Astrocyte (in vitro differentiated cells and primary cell): ENCODE results near the gene SYCE1L. TPM values are rescaled to one million over a fixed set of nuclear protein-coding genes. Genes with fewer than 3 reads are reported as not detected.

Experiments used
- DNase-seq: peaks from one replicate; pipeline ENCODE4 v3.0.0-alpha.2; 2010; ENCODE audit warnings: low read depth
- FAIRE-seq: peaks from 2 replicates; lab custom pipeline; 2011; peaks lifted over from hg19 to GRCh38; lab: Jason Lieb, UNC
- H2AFZ ChIP-seq: 2 replicates; pipeline ENCODE4 v1.6.0; 2012; ENCODE audit warnings: low read depth, low read length, inconsistent platforms
- H3K27ac ChIP-seq: 2 replicates; pipeline ENCODE4 v1.5.1; 2011; ENCODE audit warnings: low read depth, low read length, inconsistent platforms
- H3K27me3 ChIP-seq: 2 replicates; pipeline ENCODE4 v1.6.0; 2011; ENCODE audit warnings: low read length, inconsistent platforms; ENCODE audit not compliant: insufficient read depth
- H3K36me3 ChIP-seq: 2 replicates; pipeline ENCODE4 v1.5.1; 2011; ENCODE audit warnings: low read length, inconsistent platforms; ENCODE audit not compliant: insufficient read depth
- H3K4me1 ChIP-seq: 2 replicates; pipeline ENCODE4 v1.5.1; 2011; ENCODE audit warnings: low read length, inconsistent platforms; ENCODE audit not compliant: insufficient read depth
- H3K4me2 ChIP-seq: 2 replicates; pipeline ENCODE4 v1.6.0; 2012; ENCODE audit warnings: low read length, inconsistent platforms
- H3K4me3 ChIP-seq: 2 replicates; pipeline ENCODE4 v1.5.1; 2011; ENCODE audit warnings: low read depth, mild to moderate bottlenecking, low read length, inconsistent platforms; ENCODE audit not compliant: insufficient read depth
- H3K79me2 ChIP-seq: 2 replicates; pipeline ENCODE4 v1.6.0; 2012; ENCODE audit warnings: mild to moderate bottlenecking, low read length, inconsistent platforms; ENCODE audit not compliant: insufficient read depth
- H3K9ac ChIP-seq: 2 replicates; pipeline ENCODE4 v1.6.0; 2012; ENCODE audit warnings: mild to moderate bottlenecking, low read length, inconsistent platforms
- H3K9me3 ChIP-seq: 2 replicates; pipeline ENCODE4 v1.5.1; 2012; ENCODE audit warnings: low read depth, mild to moderate bottlenecking, low read length, inconsistent platforms; ENCODE audit not compliant: insufficient read depth
- H4K20me1 ChIP-seq: 2 replicates; pipeline ENCODE4 v1.6.0; 2012; ENCODE audit warnings: low read length, inconsistent platforms; ENCODE audit not compliant: insufficient read depth
- H3K27ac Mint-ChIP-seq: one replicate; pipeline ENCODE4 v1.8.0; 2021; ENCODE audit warnings: mild to moderate bottlenecking, mixed read lengths; ENCODE audit not compliant: unreplicated experiment
- H3K27me3 Mint-ChIP-seq: one replicate; pipeline ENCODE4 v1.8.0; 2021; ENCODE audit warnings: low read depth, mixed read lengths; ENCODE audit not compliant: unreplicated experiment
- H3K36me3 Mint-ChIP-seq: one replicate; pipeline ENCODE4 v1.8.0; 2021; ENCODE audit warnings: low read depth, mixed read lengths; ENCODE audit not compliant: unreplicated experiment
- H3K4me1 Mint-ChIP-seq: one replicate; pipeline ENCODE4 v1.8.0; 2021; ENCODE audit warnings: low read depth, mixed read lengths; ENCODE audit not compliant: unreplicated experiment
- H3K4me3 Mint-ChIP-seq: one replicate; pipeline ENCODE4 v1.8.0; 2021; ENCODE audit warnings: mild to moderate bottlenecking, moderate library complexity, mixed read lengths; ENCODE audit not compliant: unreplicated experiment
- H3K9me3 Mint-ChIP-seq: one replicate; pipeline ENCODE4 v1.8.0; 2021; ENCODE audit warnings: mild to moderate bottlenecking, mixed read lengths; ENCODE audit not compliant: unreplicated experiment
- CTCF ChIP-seq: IDR thresholded peaks from 2 replicates; pipeline ENCODE4 v1.5.1; 2011; ENCODE audit warnings: low read depth, mild to moderate bottlenecking, inconsistent platforms, low read length, moderate library complexity; ENCODE audit not compliant: insufficient read depth
- EZH2 ChIP-seq: IDR thresholded peaks from 2 replicates; pipeline ENCODE4 v1.6.1; 2012; ENCODE audit warnings: mild to moderate bottlenecking, low read length, inconsistent platforms; ENCODE audit not compliant: insufficient read depth
- total RNA-seq: library from RNA; stranded (reverse); gene quantifications from 2 replicates; pipeline ENCODE4 v1.2.1, GENCODE V29; 2021

Gene SYCE1L
- total RNA-seq, 1 donor from 2014 or later = 5.2 TPM

GRCh38 chr16:77168901-77169300, 30.3 kb upstream of the SYCE1L start:
- H3K4me3 ChIP-seq = no peak overlapping the region
- no peak overlapping the region for H2AFZ ChIP-seq
- Mint-ChIP-seq H3K27ac (no peak overlapping the region), H3K9me3 (no peaks in the 10 kb centered on the region), H3K27me3 (peaks cover 5% of the 10 kb centered on the region), H3K4me3 (no peak overlapping the region), H3K36me3 (no peaks in the 10 kb centered on the region), H3K4me1 (no peaks in the 10 kb centered on the region)
- no peak overlapping the region for H3K27ac ChIP-seq
- no peaks in the 10 kb centered on the region for H3K4me1 ChIP-seq
- DNase-seq (no peak), FAIRE-seq (no peak)
- H3K4me2 ChIP-seq = no peak overlapping the region
- no peaks in the 10 kb centered on the region for H3K79me2 ChIP-seq
- TF ChIP-seq EZH2 (no peak), CTCF (no peak)
- no peaks in the 10 kb centered on the region for H3K27me3 ChIP-seq
- H3K9ac ChIP-seq = no peak overlapping the region
- no peaks in the 10 kb centered on the region for H3K9me3 ChIP-seq
- no peaks in the 10 kb centered on the region for H4K20me1 ChIP-seq
- no peaks in the 10 kb centered on the region for H3K36me3 ChIP-seq

- no peaks in the 10 kb centered on the region for H3K36me3 Mint-ChIP-seq
- H3K36me3 ChIP-seq = no peaks in the 10 kb centered on the region
- H3K27me3 Mint-ChIP-seq = peaks cover 7% of the 10 kb centered on the region
- H3K4me3 Mint-ChIP-seq = no peak overlapping the region
- H3K4me1 ChIP-seq = no peaks in the 10 kb centered on the region
- no peaks in the 10 kb centered on the region for H3K79me2 ChIP-seq
- TF ChIP-seq EZH2 (no peak), CTCF (peak; percentile 51)
- H3K4me1 Mint-ChIP-seq = no peaks in the 10 kb centered on the region
- no peak for FAIRE-seq
- H3K4me3 ChIP-seq = no peak overlapping the region
- H3K27ac Mint-ChIP-seq = no peak overlapping the region
- no peaks in the 10 kb centered on the region for H4K20me1 ChIP-seq
- DNase-seq = no peak
- H3K9me3 Mint-ChIP-seq = no peaks in the 10 kb centered on the region
- no peaks in the 10 kb centered on the region for H3K9me3 ChIP-seq
- no peak overlapping the region for H2AFZ ChIP-seq
- H3K27me3 ChIP-seq = no peaks in the 10 kb centered on the region
- no peak overlapping the region for H3K27ac ChIP-seq
- H3K4me2 ChIP-seq = no peak overlapping the region
- H3K9ac ChIP-seq = no peak overlapping the region
Observed at GRCh38 chr16:77169650-77170236, 29.5 kb upstream of the SYCE1L start.

- Mint-ChIP-seq H3K4me1 (no peaks in the 10 kb centered on the region), H3K9me3 (no peaks in the 10 kb centered on the region), H3K27me3 (peaks cover 7% of the 10 kb centered on the region), H3K27ac (no peak overlapping the region), H3K36me3 (no peaks in the 10 kb centered on the region), H3K4me3 (no peak overlapping the region)
- H3K27me3 ChIP-seq = no peaks in the 10 kb centered on the region
- H3K9me3 ChIP-seq = no peaks in the 10 kb centered on the region
- FAIRE-seq (no peak), DNase-seq (no peak)
- H3K79me2 ChIP-seq = no peaks in the 10 kb centered on the region
- H3K36me3 ChIP-seq = no peaks in the 10 kb centered on the region
- H3K27ac ChIP-seq = no peak overlapping the region
- no peak overlapping the region for H2AFZ ChIP-seq
- H3K4me1 ChIP-seq = no peaks in the 10 kb centered on the region
- no peak overlapping the region for H3K4me3 ChIP-seq
- H3K4me2 ChIP-seq = no peak overlapping the region
- TF ChIP-seq EZH2 = no peak
- TF ChIP-seq CTCF = no peak
- no peaks in the 10 kb centered on the region for H4K20me1 ChIP-seq
- no peak overlapping the region for H3K9ac ChIP-seq
Observed at GRCh38 chr16:77170805-77171204, 28.4 kb upstream of the SYCE1L start.
